Neuronal stem cell (in vitro differentiated cells): Measurements from ENCODE around the gene AKR1C2.
"Not testable (repeated sequence)": the region's sequence is repeated elsewhere in the genome, so short reads cannot be mapped to it uniquely, and the experiment has no call there.

Source experiments
- DNase-seq: peaks from one replicate; pipeline ENCODE4 v3.0.0-alpha.2; 2013; ENCODE audit warnings: low spot score
- H2AFZ ChIP-seq: one replicate; pipeline ENCODE4 v1.6.1; 2013; ENCODE audit warnings: mild to moderate bottlenecking, low read length, inconsistent platforms
- H2AK5ac ChIP-seq: 2 replicates; pipeline ENCODE4 v1.6.1; 2013; ENCODE audit warnings: low read depth, mild to moderate bottlenecking, inconsistent platforms, low read length, moderate library complexity, mixed read lengths
- H2BK120ac ChIP-seq: 2 replicates; pipeline ENCODE4 v1.6.1; 2013; ENCODE audit warnings: low read depth, mild to moderate bottlenecking, inconsistent platforms, low read length, moderate library complexity, mixed read lengths
- H2BK12ac ChIP-seq: one replicate; pipeline ENCODE4 v1.6.1; 2013; ENCODE audit warnings: low read length, inconsistent platforms
- H2BK15ac ChIP-seq: 2 replicates; pipeline ENCODE4 v1.6.1; 2013; ENCODE audit warnings: mild to moderate bottlenecking, low read length, inconsistent platforms, mixed read lengths
- H2BK5ac ChIP-seq: one replicate; pipeline ENCODE4 v1.6.1; 2013; ENCODE audit warnings: inconsistent platforms, mild to moderate bottlenecking, low read length, moderate library complexity
- H3K14ac ChIP-seq: one replicate; pipeline ENCODE4 v1.6.1; 2013; ENCODE audit warnings: low read length, inconsistent platforms
- H3K18ac ChIP-seq: 2 replicates; pipeline ENCODE4 v1.6.1; 2013; ENCODE audit warnings: low read length, inconsistent platforms
- H3K23ac ChIP-seq: 2 replicates; pipeline ENCODE4 v1.6.1; 2013; ENCODE audit warnings: low read depth, mild to moderate bottlenecking, mixed read lengths, low read length, inconsistent platforms; ENCODE audit not compliant: poor library complexity
- H3K27ac ChIP-seq: replicated peaks from 3 replicates; pipeline ENCODE4 v1.5.1; 2013; ENCODE audit warnings: low read length, inconsistent platforms
- H3K27me3 ChIP-seq, 3 experiments: 2 replicates each; pipeline ENCODE4 v1.6.1; 2013; ENCODE audit warnings: low read length in 3 of 3, mild to moderate bottlenecking in 2 of 3, inconsistent platforms in 1 of 3, low read depth in 1 of 3, mixed read lengths in 1 of 3, moderate library complexity in 1 of 3; ENCODE audit not compliant: control insufficient read depth in 3 of 3, insufficient read depth in 3 of 3
- H3K36me3 ChIP-seq, 2 donors: replicated peaks in 1 of 2; 2 replicates each; pipeline ENCODE4 v1.6.1; 2013; ENCODE audit warnings: low read length in 2 of 2; ENCODE audit not compliant: control insufficient read depth in 2 of 2, insufficient read depth in 2 of 2
- H3K4ac ChIP-seq: 2 replicates; pipeline ENCODE4 v1.6.1; 2013; ENCODE audit warnings: inconsistent platforms, mild to moderate bottlenecking, low read length, moderate library complexity
- H3K4me1 ChIP-seq, 2 donors: 1 replicate in 1 of 2; 2 replicates in 1 of 2; pipeline ENCODE4 v1.6.1; 2013; ENCODE audit warnings: low read length in 2 of 2, low read depth in 1 of 2; ENCODE audit not compliant: control insufficient read depth in 2 of 2, insufficient read depth in 1 of 2
- H3K4me2 ChIP-seq: one replicate; pipeline ENCODE4 v1.6.1; 2013; ENCODE audit warnings: mild to moderate bottlenecking, low read length, inconsistent platforms; ENCODE audit not compliant: insufficient read depth, poor library complexity, severe bottlenecking
- H3K4me3 ChIP-seq, 2 donors: 2 replicates each; pipeline ENCODE4 v1.5.1; 2013; ENCODE audit warnings: low read length in 2 of 2, mild to moderate bottlenecking in 2 of 2, inconsistent platforms in 1 of 2, moderate library complexity in 1 of 2
- H3K79me1 ChIP-seq: one replicate; pipeline ENCODE4 v1.6.1; 2013; ENCODE audit warnings: low read depth, mild to moderate bottlenecking, inconsistent platforms, low read length, moderate library complexity
- H3K9ac ChIP-seq: one replicate; pipeline ENCODE4 v1.6.1; 2013; ENCODE audit warnings: mild to moderate bottlenecking, low read depth, low read length, inconsistent platforms; ENCODE audit not compliant: poor library complexity
- H3K9me3 ChIP-seq, 2 donors: replicated peaks in 1 of 2; 2 replicates each; pipeline versions ENCODE3 to v1.6.1; 2013; ENCODE audit warnings: low read length in 2 of 2, mild to moderate bottlenecking in 2 of 2, inconsistent platforms in 1 of 2, low read depth in 1 of 2, mixed read lengths in 1 of 2, moderate library complexity in 1 of 2; ENCODE audit not compliant: control insufficient read depth in 2 of 2, insufficient read depth in 1 of 2
- H4K8ac ChIP-seq: one replicate; pipeline ENCODE4 v1.6.1; 2013; ENCODE audit warnings: low read depth, mild to moderate bottlenecking, inconsistent platforms, low read length, moderate library complexity
- H4K91ac ChIP-seq: one replicate; pipeline ENCODE4 v1.6.1; 2013; ENCODE audit warnings: low read length, low read depth, mild to moderate bottlenecking, inconsistent platforms; ENCODE audit not compliant: poor library complexity
- WGBS, 2 donors: extraction: QIAGEN DNeasy Blood & Tissue Kit; methylation state at CpG; one replicate each; pipeline ENCODE4 v1.1.7; 2013; ENCODE audit warnings: missing lambda C conversion rate in 2 of 2, mixed read lengths in 1 of 2; ENCODE audit not compliant: insufficient read length in 2 of 2, insufficient replicate concordance in 1 of 2; ENCODE audit errors: extremely low coverage in 2 of 2; 5-methylcytosine and 5-hydroxymethylcytosine counted together

AKR1C2 gene

GRCh38 chr10:5008857-5009548 lies 5.3 kb upstream of the AKR1C2 start:
- not testable (repeated sequence) for H2AK5ac ChIP-seq, H3K79me1 ChIP-seq, H3K14ac ChIP-seq, H3K4me2 ChIP-seq, H2AFZ ChIP-seq, H3K9me3 ChIP-seq, H4K91ac ChIP-seq, H3K4me3 ChIP-seq, H2BK5ac ChIP-seq, H3K27ac ChIP-seq, H3K36me3 ChIP-seq, DNase-seq, H3K23ac ChIP-seq, H3K18ac ChIP-seq, H3K4me1 ChIP-seq, H3K9ac ChIP-seq, H2BK15ac ChIP-seq, H4K8ac ChIP-seq, H2BK12ac ChIP-seq, H2BK120ac ChIP-seq, H3K27me3 ChIP-seq, H3K4ac ChIP-seq
- no CpG with 5 or more reads among the region's 4 CpGs for WGBS, 2 donors

- not testable (repeated sequence) for H4K8ac ChIP-seq, H3K23ac ChIP-seq, H3K14ac ChIP-seq, H2AK5ac ChIP-seq, H2BK5ac ChIP-seq, H3K9ac ChIP-seq, H2BK120ac ChIP-seq, H3K9me3 ChIP-seq, H3K36me3 ChIP-seq, H3K27me3 ChIP-seq, H3K18ac ChIP-seq, H3K4ac ChIP-seq, H2BK15ac ChIP-seq, H2AFZ ChIP-seq, H2BK12ac ChIP-seq, H3K4me1 ChIP-seq, H3K27ac ChIP-seq, H3K79me1 ChIP-seq, H3K4me3 ChIP-seq, DNase-seq, H3K4me2 ChIP-seq, H4K91ac ChIP-seq
Measured at GRCh38 chr10:5004501-5004900, 844 bp upstream of the AKR1C2 start.

GRCh38 chr10:5004030-5004385 lies 351 bp upstream of the AKR1C2 start:
- H2BK120ac ChIP-seq, H3K9ac ChIP-seq, H3K14ac ChIP-seq, DNase-seq, H2AK5ac ChIP-seq, H3K4me2 ChIP-seq, H3K23ac ChIP-seq, H2BK15ac ChIP-seq, H3K27me3 ChIP-seq, H3K36me3 ChIP-seq, H3K27ac ChIP-seq, H3K9me3 ChIP-seq, H4K8ac ChIP-seq, H2AFZ ChIP-seq, H2BK12ac ChIP-seq, H3K4ac ChIP-seq, H3K4me1 ChIP-seq, H3K79me1 ChIP-seq, H3K4me3 ChIP-seq, H2BK5ac ChIP-seq, H4K91ac ChIP-seq, H3K18ac ChIP-seq: not testable (repeated sequence)
- WGBS, 2 donors: no CpG with 5 or more reads among the region's 1 CpG

GRCh38 chr10:5002013-5002727 lies 1.5 kb downstream of the AKR1C2 start:
- no peak overlapping the region for H2BK5ac ChIP-seq
- no peak overlapping the region for H2BK120ac ChIP-seq
- H3K9me3 ChIP-seq: no peaks in the 10 kb centered on the region
- no peak overlapping the region for H3K14ac ChIP-seq
- H3K4ac ChIP-seq: no peak overlapping the region
- H4K8ac ChIP-seq: no peak overlapping the region
- no peak for DNase-seq
- no peak overlapping the region for H3K27ac ChIP-seq
- no peak overlapping the region for H2BK15ac ChIP-seq
- no peaks in the 10 kb centered on the region for H3K27me3 ChIP-seq
- no CpG with 5 or more reads among the region's 2 CpGs for WGBS, 2 donors
- H2BK12ac ChIP-seq: no peak overlapping the region
- no peak overlapping the region for H3K23ac ChIP-seq
- H3K4me1 ChIP-seq: no peaks in the 10 kb centered on the region
- H3K79me1 ChIP-seq: no peaks in the 10 kb centered on the region
- H4K91ac ChIP-seq: no peak overlapping the region
- H3K4me2 ChIP-seq: no peak overlapping the region
- no peak overlapping the region for H3K4me3 ChIP-seq
- H3K9ac ChIP-seq: no peak overlapping the region
- H3K18ac ChIP-seq: no peak overlapping the region
- H2AK5ac ChIP-seq: no peak overlapping the region
- no peaks in the 10 kb centered on the region for H3K36me3 ChIP-seq
- no peak overlapping the region for H2AFZ ChIP-seq
